ENCODE measurements around the gene ADPRH.

GRCh38 chr3:119588112-119588511 lies 8.8 kb downstream of the ADPRH start:
- no peak for TF ChIP-seq CTCF (IDR thresholded peaks at IDR 0.05)
- TF ChIP-seq, protein P1, sequence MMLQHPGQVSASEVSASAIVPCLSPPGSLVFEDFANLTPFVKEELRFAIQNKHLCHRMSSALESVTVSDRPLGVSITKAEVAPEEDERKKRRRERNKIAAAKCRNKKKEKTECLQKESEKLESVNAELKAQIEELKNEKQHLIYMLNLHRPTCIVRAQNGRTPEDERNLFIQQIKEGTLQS (CRISPR knock-in tag; conservative IDR thresholded peaks at IDR 0.05) = no peak
